ENCODE results near the gene DCAKD.

DNA sequence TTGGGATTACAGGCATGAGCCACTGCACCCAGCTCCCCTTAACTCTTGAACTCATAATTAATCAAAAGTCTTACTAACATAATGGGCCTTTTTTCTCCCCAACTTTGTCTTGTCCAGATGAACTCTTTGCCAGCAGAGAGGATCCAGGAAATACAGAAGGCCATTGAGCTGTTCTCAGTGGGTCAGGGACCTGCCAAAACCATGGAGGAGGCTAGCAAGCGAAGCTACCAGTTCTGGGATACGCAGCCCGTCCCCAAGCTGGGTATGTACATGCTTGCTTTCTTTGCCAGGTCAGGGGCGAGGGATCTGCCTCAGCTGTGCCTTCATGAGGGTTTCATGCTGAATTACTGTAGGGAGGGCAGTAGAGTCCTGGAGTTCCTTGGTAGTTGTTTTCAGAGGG, 35.0 kb upstream of the DCAKD start:
- TF ChIP-seq, protein P1, sequence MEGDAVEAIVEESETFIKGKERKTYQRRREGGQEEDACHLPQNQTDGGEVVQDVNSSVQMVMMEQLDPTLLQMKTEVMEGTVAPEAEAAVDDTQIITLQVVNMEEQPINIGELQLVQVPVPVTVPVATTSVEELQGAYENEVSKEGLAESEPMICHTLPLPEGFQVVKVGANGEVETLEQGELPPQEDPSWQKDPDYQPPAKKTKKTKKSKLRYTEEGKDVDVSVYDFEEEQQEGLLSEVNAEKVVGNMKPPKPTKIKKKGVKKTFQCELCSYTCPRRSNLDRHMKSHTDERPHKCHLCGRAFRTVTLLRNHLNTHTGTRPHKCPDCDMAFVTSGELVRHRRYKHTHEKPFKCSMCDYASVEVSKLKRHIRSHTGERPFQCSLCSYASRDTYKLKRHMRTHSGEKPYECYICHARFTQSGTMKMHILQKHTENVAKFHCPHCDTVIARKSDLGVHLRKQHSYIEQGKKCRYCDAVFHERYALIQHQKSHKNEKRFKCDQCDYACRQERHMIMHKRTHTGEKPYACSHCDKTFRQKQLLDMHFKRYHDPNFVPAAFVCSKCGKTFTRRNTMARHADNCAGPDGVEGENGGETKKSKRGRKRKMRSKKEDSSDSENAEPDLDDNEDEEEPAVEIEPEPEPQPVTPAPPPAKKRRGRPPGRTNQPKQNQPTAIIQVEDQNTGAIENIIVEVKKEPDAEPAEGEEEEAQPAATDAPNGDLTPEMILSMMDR (conservative IDR thresholded peaks at IDR 0.05) = no peak
- TF ChIP-seq ZFX (IDR thresholded peaks at IDR 0.05) = no peak

All from C4-2B (cell line).